ENCODE measurements around the gene PPP2R5E. TPM values are rescaled to one million over a fixed set of nuclear protein-coding genes. Genes with fewer than 3 reads are reported as not detected.

The PPP2R5E gene
- total RNA-seq, 1 donor from 2014 or later: 45.1 TPM

- Mint-ChIP-seq H3K27me3 (no peaks in the 10 kb centered on the region), H3K9me3 (no peaks in the 10 kb centered on the region), H3K4me1 (peaks cover 19% of the 10 kb centered on the region), H3K27ac (no peak overlapping the region), H3K4me3 (no peak overlapping the region), H3K36me3 (ENCODE audit: low read depth) (peaks cover 13% of the 10 kb centered on the region)
- DNase-seq: no peak
- intact Hi-C loops (cut with micrococcal nuclease): no loop called here
Measured at GRCh38 chr14:63504648-63505047, 38.5 kb downstream of the PPP2R5E start.

GRCh38 chr14:63501429-63501828 lies 41.7 kb downstream of the PPP2R5E start:
- H3K27ac Mint-ChIP-seq: no peak overlapping the region
- no peak for DNase-seq

GRCh38 chr14:63499701-63500250 lies 43.4 kb downstream of the PPP2R5E start:
- peaks cover 8% of the 10 kb centered on the region for H3K4me1 Mint-ChIP-seq
- H3K4me3 Mint-ChIP-seq: no peak overlapping the region
- H3K36me3 Mint-ChIP-seq (ENCODE audit: low read depth): peaks cover 8% of the 10 kb centered on the region
- H3K27ac Mint-ChIP-seq: no peak overlapping the region
- no peaks in the 10 kb centered on the region for H3K27me3 Mint-ChIP-seq
- intact Hi-C loops (cut with micrococcal nuclease): no loop called here
- no peaks in the 10 kb centered on the region for H3K9me3 Mint-ChIP-seq
- DNase-seq: no peak

More at GRCh38 chr14:63501429-63501828, 41.7 kb downstream of the PPP2R5E start:
- H3K4me1 Mint-ChIP-seq: peaks cover 8% of the 10 kb centered on the region
- H3K27me3 Mint-ChIP-seq: no peaks in the 10 kb centered on the region
- H3K36me3 Mint-ChIP-seq (ENCODE audit: low read depth): peaks cover 8% of the 10 kb centered on the region
- no peak overlapping the region for H3K4me3 Mint-ChIP-seq
- H3K9me3 Mint-ChIP-seq: no peaks in the 10 kb centered on the region
- intact Hi-C loops (cut with micrococcal nuclease): no loop called here

GRCh38 chr14:63496837-63497400 lies 46.3 kb downstream of the PPP2R5E start:
- no peaks in the 10 kb centered on the region for H3K27me3 Mint-ChIP-seq
- H3K4me1 Mint-ChIP-seq: peaks cover 13% of the 10 kb centered on the region
- peaks cover 8% of the 10 kb centered on the region for H3K36me3 Mint-ChIP-seq (ENCODE audit: low read depth)
- H3K4me3 Mint-ChIP-seq: no peak overlapping the region
- no peaks in the 10 kb centered on the region for H3K9me3 Mint-ChIP-seq
- intact Hi-C loops (cut with micrococcal nuclease): no loop called here
- H3K27ac Mint-ChIP-seq: no peak overlapping the region
- no peak for DNase-seq

- peaks cover 4% of the 10 kb centered on the region for H3K36me3 Mint-ChIP-seq (ENCODE audit: low read depth)
- intact Hi-C loops (cut with micrococcal nuclease): no loop called here
- H3K4me1 Mint-ChIP-seq: peaks cover 11% of the 10 kb centered on the region
- H3K27ac Mint-ChIP-seq: no peak overlapping the region
- DNase-seq: no peak
- no peak overlapping the region for H3K4me3 Mint-ChIP-seq
- no peaks in the 10 kb centered on the region for H3K27me3 Mint-ChIP-seq
- no peaks in the 10 kb centered on the region for H3K9me3 Mint-ChIP-seq
Measured at GRCh38 chr14:63493246-63493645, 49.9 kb downstream of the PPP2R5E start.

- H3K27ac Mint-ChIP-seq: peak overlapping the region; percentile 63
- peaks cover 11% of the 10 kb centered on the region for H3K4me1 Mint-ChIP-seq
- H3K9me3 Mint-ChIP-seq: no peaks in the 10 kb centered on the region
- DNase-seq: no peak
- H3K27me3 Mint-ChIP-seq: no peaks in the 10 kb centered on the region
- intact Hi-C loops (cut with micrococcal nuclease): no loop called here
- peaks cover 4% of the 10 kb centered on the region for H3K36me3 Mint-ChIP-seq (ENCODE audit: low read depth)
- no peak overlapping the region for H3K4me3 Mint-ChIP-seq
Measured at GRCh38 chr14:63492391-63492790, 50.8 kb downstream of the PPP2R5E start.

- H3K36me3 Mint-ChIP-seq (ENCODE audit: low read depth): no peaks in the 10 kb centered on the region
- H3K4me3 Mint-ChIP-seq: no peak overlapping the region
- intact Hi-C loops (cut with micrococcal nuclease): no loop called here
- no peaks in the 10 kb centered on the region for H3K9me3 Mint-ChIP-seq
- peaks cover 31% of the 10 kb centered on the region for H3K4me1 Mint-ChIP-seq
- DNase-seq: no peak
- H3K27me3 Mint-ChIP-seq: no peaks in the 10 kb centered on the region
- no peak overlapping the region for H3K27ac Mint-ChIP-seq
Measured at GRCh38 chr14:63487724-63488123, 55.5 kb downstream of the PPP2R5E start.

GRCh38 chr14:63486738-63487137 lies 56.4 kb downstream of the PPP2R5E start:
- H3K4me1 Mint-ChIP-seq: peaks cover 28% of the 10 kb centered on the region
- no peaks in the 10 kb centered on the region for H3K36me3 Mint-ChIP-seq (ENCODE audit: low read depth)
- intact Hi-C loops (cut with micrococcal nuclease): no loop called here
- no peaks in the 10 kb centered on the region for H3K9me3 Mint-ChIP-seq
- no peak for DNase-seq
- no peak overlapping the region for H3K27ac Mint-ChIP-seq
- H3K4me3 Mint-ChIP-seq: no peak overlapping the region
- H3K27me3 Mint-ChIP-seq: no peaks in the 10 kb centered on the region

GRCh38 chr14:63483315-63483714 lies 59.9 kb downstream of the PPP2R5E start:
- peaks cover 3% of the 10 kb centered on the region for H3K36me3 Mint-ChIP-seq (ENCODE audit: low read depth)
- H3K27ac Mint-ChIP-seq: no peak overlapping the region
- H3K9me3 Mint-ChIP-seq: no peaks in the 10 kb centered on the region
- H3K4me1 Mint-ChIP-seq: peaks cover 37% of the 10 kb centered on the region
- intact Hi-C loops (cut with micrococcal nuclease): no loop called here
- no peak for DNase-seq
- H3K27me3 Mint-ChIP-seq: no peaks in the 10 kb centered on the region
- H3K4me3 Mint-ChIP-seq: no peak overlapping the region

- DNase-seq: no peak
- no peaks in the 10 kb centered on the region for H3K27me3 Mint-ChIP-seq
- no peak overlapping the region for H3K27ac Mint-ChIP-seq
- peaks cover 3% of the 10 kb centered on the region for H3K36me3 Mint-ChIP-seq (ENCODE audit: low read depth)
- intact Hi-C loops (cut with micrococcal nuclease): no loop called here
- no peaks in the 10 kb centered on the region for H3K9me3 Mint-ChIP-seq
- H3K4me3 Mint-ChIP-seq: no peak overlapping the region
- H3K4me1 Mint-ChIP-seq: peaks cover 52% of the 10 kb centered on the region
Measured at GRCh38 chr14:63480599-63480998, 62.6 kb downstream of the PPP2R5E start.

GRCh38 chr14:63478437-63478852 lies 64.7 kb downstream of the PPP2R5E start:
- peaks cover 48% of the 10 kb centered on the region for H3K4me1 Mint-ChIP-seq

GRCh38 chr14:63478010-63478409 lies 65.2 kb downstream of the PPP2R5E start:
- Mint-ChIP-seq H3K9me3 (no peaks in the 10 kb centered on the region), H3K27me3 (no peaks in the 10 kb centered on the region), H3K27ac (peak overlapping the region; percentile 79), H3K36me3 (ENCODE audit: low read depth) (peaks cover 6% of the 10 kb centered on the region), H3K4me3 (peak overlapping the region; percentile 42), H3K4me1 (peaks cover 43% of the 10 kb centered on the region)
- DNase-seq: peak; percentile 86
- intact Hi-C loops (cut with micrococcal nuclease): loop anchor here (1.0 to 10.0 kb wide), 7 partner anchors 10 to 384 kb away; partner anchors contain the start of genes PPP2R5E, SGPP1 and WDR89

More at GRCh38 chr14:63478437-63478852, 64.7 kb downstream of the PPP2R5E start:
- Mint-ChIP-seq H3K4me3 (no peak overlapping the region), H3K36me3 (ENCODE audit: low read depth) (peaks cover 6% of the 10 kb centered on the region), H3K27ac (peak overlapping the region; percentile 62), H3K9me3 (no peaks in the 10 kb centered on the region), H3K27me3 (no peaks in the 10 kb centered on the region)
- intact Hi-C loops (cut with micrococcal nuclease): loop anchor here (1.0 to 10.0 kb wide), 7 partner anchors 10 to 384 kb away; partner anchors contain the start of genes PPP2R5E, SGPP1 and WDR89
- DNase-seq: peak; percentile 66

GRCh38 chr14:63477556-63477955 lies 65.6 kb downstream of the PPP2R5E start:
- intact Hi-C loops (cut with micrococcal nuclease): loop anchor here (5.0 to 10.0 kb wide), 4 partner anchors 35 to 385 kb away; partner anchors contain the start of gene SGPP1
- peak overlapping the region; percentile 79 for H3K27ac Mint-ChIP-seq
- no peak for DNase-seq
- H3K4me1 Mint-ChIP-seq: peaks cover 43% of the 10 kb centered on the region
- peaks cover 6% of the 10 kb centered on the region for H3K36me3 Mint-ChIP-seq (ENCODE audit: low read depth)
- H3K4me3 Mint-ChIP-seq: peak overlapping the region; percentile 63
- no peaks in the 10 kb centered on the region for H3K9me3 Mint-ChIP-seq
- no peaks in the 10 kb centered on the region for H3K27me3 Mint-ChIP-seq

- Mint-ChIP-seq H3K9me3 (no peaks in the 10 kb centered on the region), H3K36me3 (ENCODE audit: low read depth) (peaks cover 7% of the 10 kb centered on the region), H3K27ac (peak overlapping the region; percentile 75), H3K27me3 (no peaks in the 10 kb centered on the region), H3K4me3 (no peak overlapping the region), H3K4me1 (peaks cover 53% of the 10 kb centered on the region)
- intact Hi-C loops (cut with micrococcal nuclease): loop anchor here (5.0 to 10.0 kb wide), 4 partner anchors 37 to 387 kb away; partner anchors contain the start of gene SGPP1
- no peak for DNase-seq
Measured at GRCh38 chr14:63475761-63476160, 67.4 kb downstream of the PPP2R5E start.

All from activated CD4-positive, alpha-beta T cell treated with anti-CD3 and anti-CD28 coated beads, Interleukin-2, amount 10 ng/mL, durations not matched to agents 24 days and 14 days (primary cell).